OCI-LY1 (cell line): Measurements from ENCODE around the gene LAG3.

Source experiments
- EZH2 ChIP-seq: fragments of 200-600 bp; sonication (generic), shearing (Covaris generic); IDR thresholded peaks from 2 replicates; pipeline ENCODE4 v1.8.0; 2017; ENCODE audit warnings: borderline replicate concordance, mixed run types, mild to moderate bottlenecking, antibody characterized with exemption, low read length, moderate library complexity, mixed read lengths
- TF ChIP-seq, protein P1 (sequence below): fragments of 200-600 bp; sonication (generic), shearing (Covaris generic); IDR thresholded peaks from 2 replicates; pipeline ENCODE4 v1.5.1; 2017; ENCODE audit warnings: mild to moderate bottlenecking, antibody characterized with exemption, low read length, moderate library complexity, mixed read lengths

DNA sequence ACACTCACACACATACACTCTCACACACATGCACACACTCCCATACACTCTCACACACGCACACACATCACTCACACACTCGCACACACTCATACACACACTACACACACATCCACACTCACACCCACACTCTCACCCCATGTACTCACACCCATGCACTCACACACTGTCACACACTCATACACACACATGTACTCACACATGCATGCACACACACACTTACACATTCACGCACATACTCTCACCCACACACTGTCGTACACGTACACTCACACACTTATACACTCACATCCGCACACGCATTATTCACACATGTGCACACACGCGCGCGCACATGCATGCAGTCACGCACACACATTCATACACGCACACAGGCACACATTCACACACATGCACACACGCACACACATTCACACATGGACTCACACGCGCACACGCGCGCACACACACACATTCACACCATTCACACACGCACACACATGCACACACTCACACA, 45.4 kb downstream of the LAG3 start:
- TF ChIP-seq, protein P1, sequence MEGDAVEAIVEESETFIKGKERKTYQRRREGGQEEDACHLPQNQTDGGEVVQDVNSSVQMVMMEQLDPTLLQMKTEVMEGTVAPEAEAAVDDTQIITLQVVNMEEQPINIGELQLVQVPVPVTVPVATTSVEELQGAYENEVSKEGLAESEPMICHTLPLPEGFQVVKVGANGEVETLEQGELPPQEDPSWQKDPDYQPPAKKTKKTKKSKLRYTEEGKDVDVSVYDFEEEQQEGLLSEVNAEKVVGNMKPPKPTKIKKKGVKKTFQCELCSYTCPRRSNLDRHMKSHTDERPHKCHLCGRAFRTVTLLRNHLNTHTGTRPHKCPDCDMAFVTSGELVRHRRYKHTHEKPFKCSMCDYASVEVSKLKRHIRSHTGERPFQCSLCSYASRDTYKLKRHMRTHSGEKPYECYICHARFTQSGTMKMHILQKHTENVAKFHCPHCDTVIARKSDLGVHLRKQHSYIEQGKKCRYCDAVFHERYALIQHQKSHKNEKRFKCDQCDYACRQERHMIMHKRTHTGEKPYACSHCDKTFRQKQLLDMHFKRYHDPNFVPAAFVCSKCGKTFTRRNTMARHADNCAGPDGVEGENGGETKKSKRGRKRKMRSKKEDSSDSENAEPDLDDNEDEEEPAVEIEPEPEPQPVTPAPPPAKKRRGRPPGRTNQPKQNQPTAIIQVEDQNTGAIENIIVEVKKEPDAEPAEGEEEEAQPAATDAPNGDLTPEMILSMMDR, result no peak
- TF ChIP-seq EZH2, result no peak
